BJ (cell line): Measurements from ENCODE around the gene NUDT8. TPM values are rescaled to one million over a fixed set of nuclear protein-coding genes. Genes with fewer than 3 reads are reported as not detected.
"Not testable (repeated sequence)": the region's sequence is repeated elsewhere in the genome, so short reads cannot be mapped to it uniquely, and the experiment has no call there.

Experiments used
- CTCF ChIA-PET: fragments of 350-600 bp; formaldehyde crosslinking; extraction: SDS; loops from one replicate; lab custom pipeline; 2021; ENCODE audit warnings: antibody characterized with exemption, inconsistent platforms; lab: Yijun Ruan, JAX
- POLR2A ChIA-PET: fragments of 300-600 bp; sonication (Branson Sonifier 250); formaldehyde crosslinking; extraction: SDS; loops from one replicate; lab custom pipeline; 2021; ENCODE audit warnings: antibody characterized with exemption; lab: Charles Lee
- DNase-seq: peaks from one replicate; pipeline ENCODE4 v3.0.0-alpha.2; 2011; ENCODE audit warnings: low read depth
- H3K27me3 ChIP-seq: 2 replicates; pipeline ENCODE4 v1.6.0; 2011; ENCODE audit warnings: low read length; ENCODE audit not compliant: control insufficient read depth, insufficient read depth
- H3K36me3 ChIP-seq: 2 replicates; pipeline ENCODE4 v1.5.1; 2011; ENCODE audit warnings: low read length; ENCODE audit not compliant: control insufficient read depth, insufficient read depth
- H3K4me3 ChIP-seq: 2 replicates; pipeline ENCODE4 v1.5.1; 2011; ENCODE audit warnings: low read depth, mild to moderate bottlenecking, control low read depth, low read length
- polyA plus RNA-seq: library from polyadenylated mRNA; depleted of rRNA; stranded (reverse); fragments of >200 nt; gene quantifications from 2 replicates; pipeline ENCODE4 v1.2.3, GENCODE V29; 2011
- TF ChIP-seq, protein P1 (sequence below): IDR thresholded peaks from 2 replicates; pipeline ENCODE4 v1.5.1; 2011; ENCODE audit warnings: low read depth, mild to moderate bottlenecking, control low read depth, inconsistent platforms, low read length, moderate library complexity; ENCODE audit not compliant: insufficient read depth

NUDT8 gene
- polyA plus RNA-seq, 1 experiment, result 1.7 TPM

DNA sequence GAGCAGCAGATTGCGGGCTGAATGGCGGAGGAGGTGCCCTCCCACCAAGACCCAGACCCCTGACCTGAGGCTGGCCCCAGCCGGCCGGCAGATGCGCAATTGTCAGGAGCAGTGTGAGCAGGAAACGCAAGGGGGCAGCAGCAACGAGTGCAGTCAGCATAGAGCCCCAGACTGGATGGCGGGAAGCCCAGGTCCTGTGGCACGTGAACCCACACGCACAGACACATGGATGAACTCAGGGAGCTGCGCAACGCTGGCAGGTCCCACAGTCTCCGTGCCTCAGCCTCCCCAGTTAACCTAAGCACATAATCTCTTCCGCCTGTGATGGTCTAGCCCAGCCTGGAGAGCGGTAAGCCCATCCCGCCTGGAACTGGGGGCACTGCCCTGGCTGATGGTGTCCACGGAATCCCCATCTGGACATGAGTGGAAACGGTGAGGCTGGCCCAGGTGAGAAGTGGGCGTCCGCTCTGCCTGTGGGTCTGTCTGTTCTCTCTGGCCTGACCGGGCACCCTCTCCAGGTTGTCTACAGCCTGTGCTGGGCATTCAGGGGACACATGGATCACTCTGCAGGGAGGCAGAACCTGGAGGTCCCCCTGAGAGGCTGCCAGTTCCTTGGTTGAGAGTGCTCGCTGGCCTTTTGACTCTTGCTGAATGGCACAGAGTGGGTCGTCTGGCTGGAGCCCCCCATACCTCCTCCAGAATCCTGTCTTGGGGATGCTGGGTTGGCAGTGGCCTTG lies 10.5 kb upstream of the NUDT8 start:
- Histone ChIP-seq H3K36me3 (no peaks in the 10 kb centered on the region), H3K4me3 (no peak overlapping the region), H3K27me3 (0 out of 2 replicates have a peak, but pooled peaks cover 5% of the 10 kb centered on the region)
- TF ChIP-seq, protein P1, sequence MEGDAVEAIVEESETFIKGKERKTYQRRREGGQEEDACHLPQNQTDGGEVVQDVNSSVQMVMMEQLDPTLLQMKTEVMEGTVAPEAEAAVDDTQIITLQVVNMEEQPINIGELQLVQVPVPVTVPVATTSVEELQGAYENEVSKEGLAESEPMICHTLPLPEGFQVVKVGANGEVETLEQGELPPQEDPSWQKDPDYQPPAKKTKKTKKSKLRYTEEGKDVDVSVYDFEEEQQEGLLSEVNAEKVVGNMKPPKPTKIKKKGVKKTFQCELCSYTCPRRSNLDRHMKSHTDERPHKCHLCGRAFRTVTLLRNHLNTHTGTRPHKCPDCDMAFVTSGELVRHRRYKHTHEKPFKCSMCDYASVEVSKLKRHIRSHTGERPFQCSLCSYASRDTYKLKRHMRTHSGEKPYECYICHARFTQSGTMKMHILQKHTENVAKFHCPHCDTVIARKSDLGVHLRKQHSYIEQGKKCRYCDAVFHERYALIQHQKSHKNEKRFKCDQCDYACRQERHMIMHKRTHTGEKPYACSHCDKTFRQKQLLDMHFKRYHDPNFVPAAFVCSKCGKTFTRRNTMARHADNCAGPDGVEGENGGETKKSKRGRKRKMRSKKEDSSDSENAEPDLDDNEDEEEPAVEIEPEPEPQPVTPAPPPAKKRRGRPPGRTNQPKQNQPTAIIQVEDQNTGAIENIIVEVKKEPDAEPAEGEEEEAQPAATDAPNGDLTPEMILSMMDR, result peak; percentile 73
- CTCF ChIA-PET, result interaction anchor here (1.3 to 2.6 kb wide), 2 partner anchors 11 to 12 kb away, joined by 3 to 11 read pairs; no protein-coding TSS in a partner anchor
- POLR2A ChIA-PET, result no interaction called here
- DNase-seq, result no peak

GRCh38 chr11:67639438-67639859 lies 9.7 kb upstream of the NUDT8 start, which contains the start of gene TBX10:
TBX10 (minus strand) TSS chr11:67639763; CDS start chr11:67639472, 291 bp downstream.
- Histone ChIP-seq H3K27me3 (0 out of 2 replicates have a peak, but pooled peaks cover 5% of the 10 kb centered on the region), H3K4me3 (no peak within 1 kb of the TSS), H3K36me3 (no peaks in the 10 kb centered on the region)
- no peak for DNase-seq
- ChIA-PET CTCF (interaction anchor here (1.3 to 2.6 kb wide), 4 partner anchors 9 to 12 kb away, joined by 3 to 11 read pairs (median 6); partner anchors contain the start of gene NUDT8), POLR2A (no interaction called here)
- TF ChIP-seq, protein P1, result no peak

GRCh38 chr11:67638535-67639437 lies 9.0 kb upstream of the NUDT8 start:
- ChIA-PET CTCF (interaction anchor here (1.5 to 2.6 kb wide), 3 partner anchors 8 to 13 kb away, joined by 6 to 11 read pairs (median 7); partner anchors contain the start of gene NUDT8), POLR2A (no interaction called here)
- TF ChIP-seq, protein P1, result no peak
- no peak overlapping the region for H3K4me3 ChIP-seq
- H3K36me3 ChIP-seq, result no peaks in the 10 kb centered on the region
- no peak for DNase-seq
- H3K27me3 ChIP-seq, result 0 out of 2 replicates have a peak, but pooled peaks cover 5% of the 10 kb centered on the region

DNA sequence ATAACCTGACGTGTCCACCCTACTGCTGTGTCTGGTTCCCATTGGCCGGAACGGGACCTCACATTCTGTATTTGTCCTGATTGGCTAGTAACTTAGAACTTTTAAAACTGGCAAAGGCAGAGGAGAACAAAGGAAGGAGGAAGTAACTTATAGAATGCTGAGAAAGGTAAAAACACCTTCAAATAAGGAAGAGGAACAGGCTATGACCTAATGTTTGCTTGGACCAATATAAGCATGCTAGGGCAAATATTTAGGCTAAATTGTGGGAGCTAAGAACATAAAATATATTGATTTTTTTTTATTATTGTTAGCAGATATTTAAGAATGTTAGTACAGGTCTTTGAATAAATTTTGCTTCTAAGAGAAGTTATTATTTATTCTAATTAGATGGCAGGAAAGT lies 7.7 kb upstream of the NUDT8 start:
- POLR2A ChIA-PET, DNase-seq, H3K36me3 ChIP-seq, H3K4me3 ChIP-seq, H3K27me3 ChIP-seq: not testable (repeated sequence)
- CTCF ChIA-PET, result interaction anchor here (1.4 to 2.6 kb wide), 2 partner anchors 14 to 22 kb away, joined by 5 to 11 read pairs; no protein-coding TSS in a partner anchor

- DNase-seq, result no peak
- ChIA-PET POLR2A (no interaction called here), CTCF (interaction anchor here (1.4 kb wide), 1 partner anchor 23 kb away, joined by 5 read pairs; no protein-coding TSS in a partner anchor)
- no peaks in the 10 kb centered on the region for H3K36me3 ChIP-seq
- 0 out of 2 replicates have a peak, but pooled peaks cover 5% of the 10 kb centered on the region for H3K27me3 ChIP-seq
- H3K4me3 ChIP-seq, result no peak overlapping the region
- TF ChIP-seq, protein P1, result no peak
These were observed 7.2 kb upstream of the NUDT8 start for GRCh38 chr11:67636962-67637361.
